ENCODE data around the gene MPP2.
"Not testable (repeated sequence)": the region's sequence is repeated elsewhere in the genome, so short reads cannot be mapped to it uniquely, and the experiment has no call there.

MPP2 gene

DNA sequence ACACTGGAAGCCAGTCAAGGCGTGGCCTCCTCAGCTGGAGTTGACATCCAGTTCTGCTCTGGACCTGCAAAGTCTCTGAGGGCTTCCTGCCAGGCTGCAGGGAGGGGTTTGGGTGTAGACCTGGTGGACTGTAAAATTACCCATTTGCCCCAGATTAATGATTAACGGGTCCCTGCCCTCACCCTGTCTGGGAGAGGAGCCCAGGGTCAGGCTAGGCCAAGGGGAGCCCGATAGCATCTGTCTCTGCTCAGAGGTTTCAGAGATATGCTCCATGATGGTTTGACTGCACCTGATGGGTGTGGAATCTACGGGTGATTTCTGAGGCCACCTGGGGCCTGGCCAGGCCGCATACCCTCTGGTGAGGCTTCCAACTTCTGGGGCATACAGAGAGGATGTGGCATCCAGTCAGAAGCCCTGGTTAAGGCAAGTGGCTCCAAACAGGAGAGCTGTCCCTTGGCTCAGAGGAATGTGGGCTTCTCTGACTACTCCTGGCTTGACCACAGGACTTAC, 23.8 kb upstream of the MPP2 start:
- DNase-seq (ENCODE audit: low read depth in 2 of 2, low spot score in 1 of 2) = no peak

DNA sequence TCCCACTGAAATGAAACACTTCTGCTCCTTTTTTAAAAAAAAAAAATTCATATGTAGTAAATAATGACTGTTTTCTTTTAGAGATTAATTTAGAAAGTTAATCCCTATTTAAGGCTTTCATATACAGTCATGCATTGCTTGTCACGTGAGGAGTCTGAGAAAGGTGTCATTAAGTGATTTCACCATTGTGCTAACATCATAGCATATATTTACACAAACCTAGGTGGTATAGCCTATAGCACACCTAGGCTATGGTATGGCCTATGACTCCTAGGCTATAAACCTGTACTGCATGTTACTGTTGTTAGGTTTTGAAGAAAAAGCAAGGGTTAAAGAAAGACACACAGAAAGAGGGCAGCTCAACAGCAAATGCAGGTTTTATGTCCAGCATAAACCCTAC, 21.3 kb upstream of the MPP2 start:
- no peak for DNase-seq (ENCODE audit: low read depth in 2 of 2, low spot score in 1 of 2)

DNA sequence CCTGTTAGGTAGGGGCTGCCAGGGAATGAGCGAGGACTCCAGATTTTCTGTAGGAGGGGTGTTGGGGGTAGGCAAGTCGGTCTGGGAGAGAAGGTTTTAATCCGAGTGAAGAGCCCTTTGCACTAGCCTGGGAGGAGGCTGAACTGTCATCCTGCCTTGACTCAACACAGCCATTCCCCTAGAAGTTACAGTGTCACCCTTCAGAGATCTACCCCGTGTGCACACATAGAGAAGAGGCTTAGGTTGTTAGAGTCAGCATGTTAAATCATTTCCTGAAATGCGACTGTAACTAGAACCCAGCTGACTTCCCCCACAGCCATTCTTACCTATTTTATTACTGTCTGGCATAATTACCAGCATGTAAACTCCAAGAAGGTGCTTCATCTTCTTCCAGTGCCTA, 20.6 kb upstream of the MPP2 start:
- not testable (repeated sequence) for DNase-seq (ENCODE audit: low read depth in 2 of 2, low spot score in 1 of 2)

DNA sequence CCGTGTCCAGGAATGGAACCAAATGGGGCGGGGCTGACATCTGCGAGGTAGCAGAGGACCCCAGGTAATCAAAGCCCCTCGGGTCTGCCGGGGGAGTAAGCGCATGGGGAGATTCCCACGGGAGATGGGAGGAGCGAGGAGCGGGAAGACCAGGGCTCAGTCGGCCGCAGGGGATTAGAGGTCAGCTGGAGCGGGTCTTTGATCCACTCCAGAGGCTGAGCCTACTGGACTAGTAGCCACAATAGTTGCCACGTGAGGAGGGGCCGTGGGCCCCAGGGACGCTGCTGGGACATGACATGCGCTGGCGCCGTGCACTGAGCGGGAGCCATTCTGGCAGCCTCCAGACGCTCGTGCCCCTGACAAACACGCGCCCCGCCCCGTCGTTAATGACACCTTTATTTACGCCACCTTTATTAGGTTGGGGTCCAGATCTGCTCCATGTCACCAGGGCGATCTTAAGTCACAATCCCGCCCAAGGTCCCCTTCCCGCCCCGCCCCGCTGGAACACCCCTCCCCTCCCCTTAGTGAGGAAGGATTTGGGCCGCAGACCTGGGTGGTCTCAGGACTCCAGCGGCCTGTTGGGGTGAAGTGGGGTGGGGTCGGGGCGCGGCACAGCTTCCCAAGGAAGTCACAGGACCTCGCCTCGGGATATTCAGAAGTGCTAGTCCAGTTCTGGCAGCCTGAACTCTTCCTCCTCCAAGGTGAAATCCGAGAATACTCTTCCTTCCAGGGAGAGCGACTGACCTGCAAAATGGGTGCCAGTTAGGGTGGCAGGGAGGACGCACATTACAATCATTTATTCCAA, 19.9 kb upstream of the MPP2 start:
- DNase-seq (ENCODE audit: low read depth in 2 of 2, low spot score in 1 of 2) = no peak

DNA sequence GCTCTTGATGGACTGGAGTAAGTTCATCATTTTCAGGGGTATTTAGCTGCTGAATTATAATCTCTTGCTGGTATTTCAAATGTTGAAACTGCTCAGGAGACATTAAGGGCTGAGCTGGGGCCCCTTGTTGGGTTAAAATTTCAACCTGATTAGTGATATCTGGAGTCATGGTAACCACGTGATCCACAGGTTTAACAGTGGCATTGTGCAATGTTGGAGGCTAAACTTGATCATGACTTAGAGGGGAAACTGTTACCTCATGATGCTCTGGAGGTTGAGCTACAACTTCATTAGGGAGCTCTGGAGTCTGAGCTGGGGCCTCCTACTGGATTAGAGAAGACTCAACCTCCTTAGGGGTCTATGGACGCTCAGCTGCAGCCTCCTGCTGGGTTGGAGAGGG, 17.2 kb upstream of the MPP2 start:
- DNase-seq (ENCODE audit: low read depth in 2 of 2, low spot score in 1 of 2) = no peak

DNA sequence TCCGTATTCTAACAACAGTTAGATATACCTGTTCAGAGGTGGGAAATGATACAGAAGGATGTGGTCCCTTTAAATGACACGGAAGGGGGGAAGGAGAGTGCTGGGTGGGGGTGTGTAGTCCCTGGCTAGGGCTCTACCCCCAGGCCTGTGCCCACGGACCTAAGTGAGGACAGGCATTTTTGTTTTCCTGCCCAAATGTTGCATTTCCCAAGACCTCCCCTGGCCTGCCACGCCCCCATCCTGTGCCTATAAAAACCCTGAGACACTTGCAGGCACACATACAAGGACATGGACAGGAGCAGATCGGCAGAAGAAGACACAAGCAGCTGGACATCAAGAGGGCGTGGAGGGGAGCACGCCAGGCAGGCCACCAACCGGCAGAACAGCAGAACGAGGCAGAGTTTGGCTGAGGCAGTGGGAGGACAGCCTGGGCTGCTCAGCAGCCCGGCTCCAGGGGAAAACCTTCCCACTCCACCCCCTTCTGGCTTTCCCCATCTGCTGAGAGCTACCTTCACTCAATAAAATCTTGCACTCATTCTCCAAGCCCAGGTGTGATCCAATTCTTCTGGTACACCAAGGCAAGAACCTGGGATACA, 13.3 kb upstream of the MPP2 start:
- DNase-seq (ENCODE audit: low read depth in 2 of 2, low spot score in 1 of 2) = no peak

DNA sequence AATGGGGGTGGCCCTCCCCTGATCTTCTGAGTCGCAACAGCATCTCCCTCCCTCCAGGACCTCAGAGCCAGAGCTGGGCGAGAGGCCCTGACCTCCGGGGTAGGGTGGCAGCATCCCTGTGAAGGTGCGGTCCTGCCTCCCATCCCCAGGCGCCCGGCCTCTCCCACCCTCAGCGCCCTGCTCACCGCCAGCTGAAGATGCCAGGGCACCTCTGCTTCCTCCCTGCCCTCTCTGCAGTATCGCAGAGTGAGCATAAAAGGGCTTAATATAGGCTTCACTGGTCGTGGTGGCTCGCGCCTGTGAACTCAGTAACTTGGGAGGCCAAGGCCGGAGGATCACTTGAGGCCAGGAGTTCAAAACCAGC, 10.7 kb upstream of the MPP2 start:
- no peak for DNase-seq (ENCODE audit: low read depth in 2 of 2, low spot score in 1 of 2)

DNA sequence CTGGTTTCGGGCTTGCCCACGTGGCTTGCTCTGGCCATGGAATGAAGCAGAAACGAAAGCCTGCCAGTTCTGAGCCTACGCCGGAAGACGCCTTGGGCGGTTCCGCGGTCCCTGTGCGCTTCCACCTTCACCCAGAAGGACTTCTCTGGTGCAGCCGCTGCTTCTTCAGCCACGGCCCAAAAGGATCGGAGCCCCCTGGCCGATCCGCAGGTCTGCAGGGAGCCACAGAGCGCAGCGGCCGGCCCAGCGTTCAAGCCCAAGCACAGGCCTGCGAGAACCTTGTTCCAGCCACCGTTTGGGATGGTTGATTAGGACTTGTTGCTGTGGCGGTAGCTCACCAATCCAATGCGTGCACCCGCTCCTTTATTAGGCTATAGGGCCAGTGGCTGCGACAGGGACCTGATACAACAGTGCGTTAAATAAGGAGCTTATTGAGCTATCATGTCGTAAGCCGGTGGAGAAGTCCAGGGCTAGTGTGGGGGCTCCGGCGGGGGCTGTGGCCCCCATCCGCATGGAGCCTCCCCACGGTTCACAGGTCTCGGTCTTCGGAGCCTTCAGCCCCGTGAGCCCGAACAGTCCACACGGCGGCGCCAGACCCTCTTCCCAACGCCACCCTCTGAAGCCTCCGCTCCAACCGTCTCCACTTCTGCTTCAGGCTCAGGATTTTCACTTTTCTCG, 10.2 kb upstream of the MPP2 start:
- no peak for DNase-seq (ENCODE audit: low read depth in 2 of 2, low spot score in 1 of 2)

DNA sequence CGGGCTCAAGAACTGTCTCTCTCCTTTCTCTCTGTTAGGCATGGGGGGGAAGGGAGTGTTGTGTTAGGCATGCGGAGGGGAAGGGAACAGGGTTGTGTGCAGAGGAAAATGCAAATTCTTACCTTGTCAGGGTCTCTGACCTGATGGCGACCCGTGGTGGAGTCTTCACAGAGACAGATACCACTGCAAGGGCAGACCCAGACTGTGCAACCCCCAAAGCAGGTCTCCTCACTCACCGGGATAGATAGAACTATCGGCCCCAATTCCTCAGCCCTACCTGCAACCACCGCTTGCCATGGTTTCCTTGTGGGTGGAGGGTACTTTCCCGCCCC, 9.6 kb upstream of the MPP2 start:
- DNase-seq (ENCODE audit: low read depth in 2 of 2, low spot score in 1 of 2) = no peak

DNA sequence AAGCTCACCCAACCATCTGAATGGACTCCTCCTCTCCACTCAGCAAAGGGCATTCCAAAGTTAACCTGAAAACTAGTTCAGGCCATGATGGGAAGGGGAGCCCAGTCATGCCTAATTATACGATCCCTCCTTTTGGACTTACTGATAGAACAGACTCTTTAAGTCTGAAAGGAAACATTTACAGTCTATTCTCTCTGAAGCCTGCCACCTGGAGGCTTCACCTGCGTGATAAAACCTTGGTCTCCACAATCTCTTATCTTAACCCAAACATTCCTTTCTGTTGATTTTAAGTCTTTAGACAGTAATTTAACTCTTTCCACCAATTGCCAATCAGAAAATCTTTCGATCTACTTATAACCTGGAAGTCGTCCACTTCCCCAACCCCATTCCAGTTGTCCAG, 9.0 kb upstream of the MPP2 start:
- no peak for DNase-seq (ENCODE audit: low read depth in 2 of 2, low spot score in 1 of 2)

DNA sequence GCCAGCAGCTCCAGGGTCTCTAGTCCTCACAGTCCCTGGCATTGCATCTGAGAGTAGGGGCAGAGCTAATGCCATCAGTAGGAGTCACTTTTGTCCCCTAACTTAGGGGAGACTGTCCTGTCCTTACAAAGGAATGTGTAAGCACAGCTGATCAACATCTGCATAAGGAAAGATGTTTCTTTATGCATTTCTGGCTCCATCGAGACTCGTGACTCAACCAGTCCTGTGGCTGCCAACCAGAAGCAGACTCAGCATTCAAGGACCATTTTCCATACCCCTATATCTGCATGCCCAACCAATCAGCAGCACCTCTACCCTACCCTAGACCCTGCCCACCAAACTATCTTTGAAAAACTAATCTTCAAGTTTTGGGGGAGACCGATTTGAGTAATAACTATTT, 8.2 kb upstream of the MPP2 start:
- no peak for DNase-seq (ENCODE audit: low read depth in 2 of 2, low spot score in 1 of 2)

DNA sequence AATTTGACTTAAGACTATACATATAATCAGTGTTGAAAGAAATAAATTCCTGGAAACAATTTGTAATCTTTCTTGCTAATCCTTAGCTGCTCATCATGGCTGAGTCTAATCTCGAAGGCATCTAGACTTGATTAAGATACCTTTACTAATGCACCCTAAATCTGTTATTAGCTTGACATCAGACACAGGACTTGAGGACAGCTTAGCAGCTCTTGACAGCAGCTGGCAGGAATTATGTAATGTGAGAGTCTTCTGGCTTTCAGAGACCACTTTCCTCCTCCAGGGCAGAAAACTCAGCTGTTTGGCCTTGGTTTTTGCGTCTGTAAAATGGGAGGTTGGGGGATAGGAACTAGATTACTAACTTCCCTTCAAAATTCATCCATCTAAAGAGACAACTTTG, 7.1 kb upstream of the MPP2 start:
- no peak for DNase-seq (ENCODE audit: low read depth in 2 of 2, low spot score in 1 of 2)

DNA sequence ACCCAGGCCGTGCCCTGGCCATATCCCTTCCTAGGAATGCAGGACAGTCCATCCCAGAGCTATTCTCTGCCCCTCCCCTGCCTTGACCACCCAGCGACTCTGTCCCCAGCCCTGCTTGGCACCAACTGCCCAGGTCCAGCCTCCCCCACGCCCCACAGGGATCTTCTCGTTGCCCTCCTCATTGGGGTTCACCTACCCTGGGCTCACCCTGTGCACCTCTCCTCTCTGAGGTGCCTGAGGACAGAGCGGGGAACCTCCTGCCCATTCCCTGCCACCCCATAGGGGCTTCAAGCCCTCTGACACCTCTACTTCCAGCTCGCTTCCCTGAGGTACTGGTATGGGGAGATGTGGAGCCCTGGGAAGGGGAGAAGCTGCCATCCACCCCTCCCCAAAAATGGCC, 6.2 kb upstream of the MPP2 start:
- no peak for DNase-seq (ENCODE audit: low read depth in 2 of 2, low spot score in 1 of 2)

DNA sequence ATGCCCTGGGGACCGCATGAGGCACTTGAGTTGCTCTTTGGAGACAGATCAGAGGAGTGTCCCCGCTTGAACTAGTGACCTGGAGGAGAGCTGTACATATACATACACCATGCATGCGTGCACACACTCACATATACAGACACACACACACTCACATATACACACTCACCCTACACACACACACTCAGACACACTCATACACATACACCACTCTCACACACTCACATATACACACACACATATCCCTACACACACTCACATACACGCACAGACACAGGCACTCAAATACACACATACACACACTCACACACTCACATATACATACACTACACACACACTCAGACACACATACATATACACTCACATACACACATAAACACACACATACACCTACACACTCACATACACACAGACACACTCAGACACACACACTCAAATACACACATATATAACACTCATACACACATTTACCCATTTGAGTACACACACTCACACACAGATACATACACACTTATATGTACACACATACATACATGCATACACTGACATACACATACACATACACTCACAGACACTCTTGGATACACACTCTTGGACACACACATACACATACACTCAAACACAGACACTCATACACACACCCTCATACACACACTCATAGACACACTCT, 5.4 kb upstream of the MPP2 start:
- no peak for DNase-seq (ENCODE audit: low read depth in 2 of 2, low spot score in 1 of 2)

DNA sequence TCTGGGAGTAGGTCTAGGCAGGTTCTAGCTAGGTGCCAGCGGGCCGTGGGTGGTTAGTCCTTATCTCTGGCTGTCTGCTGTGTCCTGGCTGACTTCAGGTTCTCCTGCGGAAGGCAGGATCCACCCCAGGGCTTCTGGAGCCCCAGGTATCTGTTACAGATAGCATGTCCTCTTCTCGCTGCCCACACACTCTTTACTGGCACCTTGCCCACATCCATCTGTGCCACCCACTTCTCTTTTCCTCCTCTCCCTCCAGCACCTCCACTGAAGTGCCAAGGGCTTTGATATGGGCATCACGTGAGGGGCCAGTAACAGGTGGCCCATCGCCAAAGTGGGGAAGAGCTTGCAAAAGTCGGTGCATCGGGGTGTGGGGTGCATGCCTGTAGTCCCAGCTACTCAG, 4.6 kb upstream of the MPP2 start:
- DNase-seq (ENCODE audit: low read depth in 2 of 2, low spot score in 1 of 2) = no peak

DNA sequence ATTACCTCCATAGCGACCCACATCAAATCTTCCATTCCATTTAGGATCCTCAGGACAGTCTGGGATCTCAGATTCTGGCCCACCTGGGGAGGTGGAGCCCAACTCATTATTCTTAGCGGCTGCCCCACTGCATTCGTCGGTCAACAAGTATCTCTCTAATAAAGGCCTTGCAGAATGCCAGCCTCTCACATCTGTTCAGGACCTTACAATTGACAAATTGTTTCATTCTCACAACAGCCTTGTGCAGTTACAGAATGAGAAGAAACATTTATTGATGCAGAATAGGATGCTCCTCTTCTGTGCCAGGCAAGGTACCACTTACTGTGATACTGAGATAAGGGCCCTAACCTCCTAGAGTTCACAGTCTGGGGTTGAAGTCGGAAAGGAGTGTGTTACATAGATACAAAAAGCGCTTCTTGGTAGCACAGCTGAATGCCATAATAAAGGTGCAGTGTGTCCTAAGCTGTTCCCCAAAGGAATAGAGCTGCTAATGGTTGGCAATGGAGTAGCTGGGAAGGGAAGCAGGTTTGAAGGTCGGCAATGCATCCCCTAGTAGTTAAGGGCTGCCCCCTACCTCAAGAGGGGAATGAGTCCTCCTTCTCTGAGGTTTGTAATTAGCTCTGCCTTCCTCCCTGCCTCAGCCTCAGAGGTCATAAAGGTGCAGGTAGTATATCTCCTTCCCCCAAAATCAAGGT, 2.3 kb upstream of the MPP2 start:
- DNase-seq (ENCODE audit: low read depth in 2 of 2, low spot score in 1 of 2) = no peak

DNA sequence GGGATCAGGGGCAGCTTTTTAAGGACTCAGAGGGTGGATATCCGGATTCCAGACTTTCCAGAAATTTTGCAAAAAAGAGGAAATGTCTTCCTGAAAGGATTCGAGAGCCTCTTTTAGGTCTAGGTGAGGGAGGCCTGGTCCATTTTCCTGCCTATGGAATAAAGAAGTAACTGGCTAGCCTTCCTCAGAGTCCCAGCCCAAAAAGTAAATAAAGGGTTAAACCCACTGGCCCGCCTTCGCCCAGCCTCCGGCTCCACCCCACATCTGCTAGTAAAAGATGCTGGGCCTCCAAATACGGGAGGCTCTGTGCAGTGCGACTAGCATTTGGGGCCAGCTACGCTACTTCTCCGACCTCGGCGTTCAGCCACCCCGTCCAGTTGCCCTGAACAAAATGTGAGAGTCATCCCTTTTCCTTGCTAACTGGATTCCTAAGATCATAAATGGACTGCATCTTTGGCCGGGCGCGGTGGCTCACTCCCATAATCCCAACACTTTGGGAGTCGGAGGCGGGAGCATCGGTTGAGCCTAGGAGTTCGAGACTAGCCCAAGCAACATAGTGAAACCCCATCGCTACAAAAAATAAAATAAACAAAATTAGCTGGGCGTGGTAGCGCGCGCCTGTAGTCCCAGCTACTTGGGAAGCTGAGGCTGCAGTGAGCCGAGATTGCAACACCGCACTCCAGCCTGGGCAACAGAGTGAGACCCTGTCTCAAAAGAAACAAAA, 824 bp upstream of the MPP2 start:
- no peak for DNase-seq (ENCODE audit: low read depth in 2 of 2, low spot score in 1 of 2)

DNA sequence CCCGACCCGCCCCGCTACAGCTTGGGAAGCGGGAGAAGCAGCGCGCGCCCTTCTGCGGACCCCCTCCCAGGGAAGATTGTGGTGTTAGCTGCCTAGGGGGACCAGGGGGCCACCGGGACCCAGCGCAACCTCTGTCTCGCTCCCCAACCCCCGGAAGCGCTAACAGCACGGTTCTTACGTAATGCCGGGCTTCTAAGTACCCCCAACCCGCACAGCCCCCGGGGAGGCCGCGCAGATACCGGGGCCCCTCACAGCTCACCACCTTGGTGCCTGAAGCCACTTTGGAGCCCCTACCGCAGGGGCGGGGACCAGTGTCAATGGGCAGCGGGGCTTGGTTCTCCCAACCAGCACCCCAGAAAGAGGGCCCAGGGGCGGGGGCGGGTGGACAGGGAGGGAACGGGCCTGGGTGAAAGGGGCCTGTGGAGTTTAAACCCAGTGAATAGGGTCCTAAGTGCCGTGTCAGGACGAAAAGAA, 348 bp downstream of the MPP2 start:
- DNase-seq (ENCODE audit: low read depth in 2 of 2, low spot score in 1 of 2) = no peak

DNA sequence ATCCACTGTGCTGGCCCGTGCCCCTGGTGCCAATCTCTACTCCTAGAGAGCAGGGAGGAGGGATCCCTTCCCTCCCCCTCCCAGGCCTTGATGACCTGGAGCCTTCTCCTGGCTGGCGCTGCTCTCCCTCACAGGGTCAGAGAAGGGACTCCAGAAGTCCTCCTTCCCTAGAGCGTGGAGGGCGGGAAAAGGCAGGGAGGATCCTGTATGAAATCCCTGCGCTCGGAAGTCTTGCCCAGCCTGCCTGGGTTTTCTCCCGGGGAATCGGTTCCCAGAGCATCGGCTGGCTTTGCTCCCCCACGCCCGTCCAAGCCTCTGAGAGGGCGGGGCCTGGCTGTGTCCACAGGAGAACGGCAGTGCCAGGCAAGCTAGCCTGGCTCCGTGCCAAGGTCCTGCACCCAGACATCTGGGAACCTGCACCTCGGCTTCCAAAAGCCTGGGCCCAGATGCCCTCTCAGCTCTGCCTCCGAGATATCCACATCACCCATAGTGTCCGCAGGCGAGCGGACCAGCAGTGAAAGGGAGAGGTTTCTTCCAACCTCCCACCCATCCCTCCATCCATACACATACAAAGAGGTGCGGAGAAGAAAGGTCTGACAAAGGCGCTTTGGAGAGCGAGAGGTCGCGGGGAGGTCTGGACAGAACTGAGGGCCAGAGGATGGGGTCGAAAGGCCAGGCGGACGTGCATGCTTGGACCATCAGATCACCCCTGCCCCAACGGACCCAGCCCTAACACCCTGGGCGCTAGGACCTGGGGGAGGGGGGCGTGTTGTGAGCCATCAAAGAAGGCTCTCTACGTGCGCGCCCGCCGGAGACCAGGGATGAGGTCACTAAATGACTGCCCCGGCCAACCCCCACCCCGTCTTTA, 1.1 kb downstream of the MPP2 start:
- no peak for DNase-seq (ENCODE audit: low read depth in 2 of 2, low spot score in 1 of 2)

Data from stimulated activated CD8-positive, alpha-beta memory T cell treated with anti-CD3 and anti-CD28 coated beads, Interleukin-4, amount 100 ng/mL, for 4 hours (primary cell).